ENCODE results near the gene HEATR9. TPM values are rescaled to one million over a fixed set of nuclear protein-coding genes. Genes with fewer than 3 reads are reported as not detected.

Gene HEATR9
- total and polyA plus RNA-seq, 5 donors, result not detected

GRCh38 chr17:35875072-35875799 lies 6.5 kb upstream of the HEATR9 start:
- H3K4me1 ChIP-seq (ENCODE audit: control insufficient read depth, insufficient read depth, low read length), result peaks cover 2% of the 10 kb centered on the region
- WGBS, result 47% methylated on average over 5 of the region's 5 CpGs
- no peak for DNase-seq
- peak; percentile 50 to 52 for ATAC-seq
- H3K27me3 ChIP-seq (ENCODE audit: control insufficient read depth, insufficient read depth), result no peaks in the 10 kb centered on the region
- H3K27ac ChIP-seq (ENCODE audit: low read length), result no peak overlapping the region
- H3K4me3 ChIP-seq (ENCODE audit: low read length), result no peak overlapping the region
- intact Hi-C loops (cut with DNase I), result no loop called here
- no peaks in the 10 kb centered on the region for H3K9me3 ChIP-seq (ENCODE audit: control insufficient read depth, low read length)

DNA sequence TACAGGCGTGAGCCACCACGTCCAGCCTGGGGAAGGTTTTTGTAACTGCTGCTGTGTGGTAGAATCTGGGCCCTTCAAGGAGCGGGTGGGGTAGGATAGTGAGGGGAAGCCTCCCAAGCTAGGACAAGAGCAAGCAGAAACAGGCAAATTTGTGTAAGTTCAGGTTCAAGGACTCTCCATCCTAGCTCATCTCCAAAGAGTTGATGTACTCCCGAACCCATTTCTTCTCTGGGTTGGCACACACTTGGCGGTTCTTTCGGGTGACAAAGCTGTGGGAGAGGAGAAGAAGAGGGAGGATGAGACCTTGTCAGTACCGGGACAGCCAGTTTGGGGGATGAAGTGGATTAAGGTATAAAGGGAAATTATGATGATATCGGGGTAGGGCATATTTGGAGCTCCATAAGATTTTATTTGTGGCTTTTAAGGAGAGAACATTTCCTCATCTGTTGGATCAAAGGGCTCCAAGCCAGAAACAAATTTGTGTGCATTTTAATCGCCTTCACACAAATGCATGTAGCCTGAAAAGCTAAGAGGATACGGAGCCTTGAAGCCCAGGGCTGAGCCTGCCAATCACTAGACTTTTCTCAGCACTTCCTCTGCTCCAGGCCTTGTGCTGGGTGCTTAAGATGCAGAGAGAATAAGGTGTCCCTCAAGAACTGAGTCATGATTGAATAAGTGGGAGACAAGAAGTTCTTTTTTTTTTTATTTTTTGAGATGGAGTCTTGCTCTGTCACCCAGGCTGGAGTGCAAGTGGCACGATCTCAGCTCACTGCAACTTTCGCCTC lies 3.7 kb upstream of the HEATR9 start:
- Histone ChIP-seq H3K27ac (ENCODE audit: low read length) (no peak overlapping the region), H3K4me1 (ENCODE audit: control insufficient read depth, insufficient read depth, low read length) (no peaks in the 10 kb centered on the region), H3K9me3 (ENCODE audit: control insufficient read depth, low read length) (no peaks in the 10 kb centered on the region), H3K27me3 (ENCODE audit: control insufficient read depth, insufficient read depth) (no peaks in the 10 kb centered on the region), H3K4me3 (ENCODE audit: low read length) (no peak overlapping the region)
- WGBS, result 95% methylated on average over 12 of the region's 12 CpGs
- ATAC-seq, result no peak
- intact Hi-C loops (cut with DNase I), result no loop called here
- DNase-seq, result no peak

- DNase-seq (no peak), ATAC-seq (peak; percentile 65 to 84)
- Histone ChIP-seq H3K9me3 (ENCODE audit: control insufficient read depth, low read length) (no peaks in the 10 kb centered on the region), H3K27ac (ENCODE audit: low read length) (no peak overlapping the region), H3K4me3 (ENCODE audit: low read length) (no peak overlapping the region), H3K4me1 (ENCODE audit: control insufficient read depth, insufficient read depth, low read length) (peaks cover 2% of the 10 kb centered on the region), H3K27me3 (ENCODE audit: control insufficient read depth, insufficient read depth) (no peaks in the 10 kb centered on the region)
- intact Hi-C loops (cut with DNase I), result no loop called here
- whole genome bisulfite sequencing, result 54% methylated on average over 8 of the region's 8 CpGs
These were observed 2.5 kb upstream of the HEATR9 start for GRCh38 chr17:35870906-35871819.

DNA sequence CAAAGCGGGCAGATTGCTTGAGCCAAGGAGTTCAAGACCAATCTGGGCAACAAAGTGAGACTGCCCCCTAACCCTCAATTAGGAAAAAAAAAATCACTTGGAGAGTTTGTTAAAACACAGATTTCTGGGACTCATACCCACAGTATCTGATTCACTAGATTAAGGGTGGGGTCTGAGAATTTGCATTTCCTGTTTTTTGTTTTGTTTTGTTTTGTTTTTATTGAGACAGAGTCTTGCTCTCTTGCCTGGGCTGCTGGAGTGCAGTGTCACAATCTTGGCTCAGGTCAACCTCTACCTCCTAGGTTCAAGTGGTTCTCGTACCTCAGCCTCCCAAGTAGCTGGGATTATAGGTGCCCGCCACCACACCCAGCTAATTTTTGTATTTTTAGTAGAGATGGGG lies 1.1 kb downstream of the HEATR9 start:
- Histone ChIP-seq H3K4me3 (ENCODE audit: low read length) (no peak overlapping the region), H3K4me1 (ENCODE audit: control insufficient read depth, insufficient read depth, low read length) (peaks cover 2% of the 10 kb centered on the region), H3K27me3 (ENCODE audit: control insufficient read depth, insufficient read depth) (no peaks in the 10 kb centered on the region), H3K9me3 (ENCODE audit: control insufficient read depth, low read length) (no peaks in the 10 kb centered on the region), H3K27ac (ENCODE audit: low read length) (no peak overlapping the region)
- no peak for DNase-seq
- intact Hi-C loops (cut with DNase I), result no loop called here
- no peak for ATAC-seq
- WGBS, result 98% methylated on average over 3 of the region's 3 CpGs

GRCh38 chr17:35866341-35866950 lies 2.2 kb downstream of the HEATR9 start:
- Histone ChIP-seq H3K9me3 (ENCODE audit: control insufficient read depth, low read length) (no peaks in the 10 kb centered on the region), H3K4me3 (ENCODE audit: low read length) (no peak overlapping the region), H3K27me3 (ENCODE audit: control insufficient read depth, insufficient read depth) (no peaks in the 10 kb centered on the region), H3K4me1 (ENCODE audit: control insufficient read depth, insufficient read depth, low read length) (peaks cover 2% of the 10 kb centered on the region), H3K27ac (ENCODE audit: low read length) (no peak overlapping the region)
- WGBS, result 97% methylated on average over 1 of the region's 1 CpG
- DNase-seq, result no peak
- ATAC-seq, result no peak
- intact Hi-C loops (cut with DNase I), result no loop called here

DNA sequence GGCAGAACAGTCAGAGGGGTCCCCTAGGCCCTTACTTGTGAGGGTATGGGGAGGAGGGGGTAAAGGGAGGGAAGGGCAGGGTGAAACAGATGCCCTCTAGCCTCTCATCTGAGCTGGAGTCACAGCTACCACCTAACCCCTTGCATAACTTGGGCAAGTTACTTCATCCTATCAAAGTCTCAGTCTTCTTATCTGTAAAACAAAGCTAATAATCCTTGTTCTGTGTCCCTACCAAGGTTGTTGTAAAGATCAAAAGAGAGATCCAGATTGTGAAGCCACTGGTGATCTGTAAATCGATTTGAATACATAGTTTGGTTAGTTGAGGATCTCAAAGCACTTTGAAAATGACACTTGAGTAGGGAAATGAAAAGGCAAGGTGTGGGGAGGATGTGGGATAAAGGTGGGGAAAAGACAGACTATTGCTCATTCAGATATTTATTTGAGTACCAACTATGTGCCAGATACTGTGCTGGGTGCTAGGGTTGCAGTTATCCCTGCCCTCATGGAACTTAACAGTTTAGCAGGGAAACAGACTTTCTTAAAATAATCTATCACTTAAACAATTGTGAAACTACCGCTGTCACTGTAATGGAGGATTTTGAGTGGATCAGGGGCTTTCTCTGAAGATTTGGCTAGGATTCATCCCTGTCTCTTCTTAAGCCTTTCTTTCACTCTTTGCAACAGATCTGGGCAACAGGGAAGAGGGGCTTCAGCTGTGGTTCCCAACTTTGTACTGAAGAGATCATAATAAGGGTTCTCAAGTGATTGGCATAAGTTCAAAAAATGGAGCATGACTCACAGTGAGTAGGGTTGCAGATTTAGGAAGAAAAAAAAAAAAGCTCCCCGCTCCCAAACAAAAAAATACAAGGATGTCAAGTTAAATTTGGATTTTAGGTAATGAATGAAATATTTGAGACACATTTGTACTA lies 3.0 kb downstream of the HEATR9 start:
- DNase-seq (no peak), ATAC-seq (no peak)
- 78% methylated on average over 3 of the region's 3 CpGs for WGBS
- H3K4me1 ChIP-seq (ENCODE audit: control insufficient read depth, insufficient read depth, low read length), result peaks cover 2% of the 10 kb centered on the region
- intact Hi-C loops (cut with DNase I), result no loop called here
- H3K27me3 ChIP-seq (ENCODE audit: control insufficient read depth, insufficient read depth), result no peaks in the 10 kb centered on the region
- no peak overlapping the region for H3K4me3 ChIP-seq (ENCODE audit: low read length)
- no peaks in the 10 kb centered on the region for H3K9me3 ChIP-seq (ENCODE audit: control insufficient read depth, low read length)
- no peak overlapping the region for H3K27ac ChIP-seq (ENCODE audit: low read length)

GRCh38 chr17:35864853-35865252 lies 3.8 kb downstream of the HEATR9 start:
- Histone ChIP-seq H3K27ac (ENCODE audit: low read length) (no peak overlapping the region), H3K27me3 (ENCODE audit: control insufficient read depth, insufficient read depth) (no peaks in the 10 kb centered on the region), H3K9me3 (ENCODE audit: control insufficient read depth, low read length) (no peaks in the 10 kb centered on the region), H3K4me1 (ENCODE audit: control insufficient read depth, insufficient read depth, low read length) (peaks cover 2% of the 10 kb centered on the region), H3K4me3 (ENCODE audit: low read length) (no peak overlapping the region)
- intact Hi-C loops (cut with DNase I), result no loop called here
- WGBS, result 78% methylated on average over 7 of the region's 7 CpGs
- peak in 1 of 2 donors; percentile 25 for ATAC-seq
- DNase-seq, result no peak

DNA sequence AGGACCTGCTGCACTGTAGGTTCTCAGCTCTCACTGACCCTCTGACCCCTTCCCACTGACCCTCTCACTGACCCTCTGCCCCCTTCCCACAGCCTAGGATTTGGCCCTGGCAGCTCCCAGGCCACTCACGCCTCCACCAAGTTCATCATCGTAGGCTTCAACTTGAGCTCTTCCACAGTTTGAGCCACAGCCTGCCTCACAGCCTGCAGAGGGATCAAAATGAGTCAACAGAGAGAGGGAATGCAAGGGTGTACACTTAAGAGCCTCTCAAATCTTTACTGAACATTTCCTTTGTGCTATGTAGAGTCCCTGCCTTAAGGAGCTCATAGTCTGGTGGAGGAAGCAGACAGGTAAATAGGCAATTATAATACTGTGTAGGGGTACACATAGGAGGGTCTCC lies 12.1 kb downstream of the HEATR9 start:
- WGBS, result 100% methylated on average over 2 of the region's 2 CpGs
- H3K4me3 ChIP-seq (ENCODE audit: low read length), result no peak overlapping the region
- H3K9me3 ChIP-seq (ENCODE audit: control insufficient read depth, low read length), result no peaks in the 10 kb centered on the region
- no peaks in the 10 kb centered on the region for H3K27me3 ChIP-seq (ENCODE audit: control insufficient read depth, insufficient read depth)
- H3K27ac ChIP-seq (ENCODE audit: low read length), result no peak overlapping the region
- no peak for DNase-seq
- intact Hi-C loops (cut with DNase I), result no loop called here
- ATAC-seq, result no peak
- H3K4me1 ChIP-seq (ENCODE audit: control insufficient read depth, insufficient read depth, low read length), result no peaks in the 10 kb centered on the region

DNA sequence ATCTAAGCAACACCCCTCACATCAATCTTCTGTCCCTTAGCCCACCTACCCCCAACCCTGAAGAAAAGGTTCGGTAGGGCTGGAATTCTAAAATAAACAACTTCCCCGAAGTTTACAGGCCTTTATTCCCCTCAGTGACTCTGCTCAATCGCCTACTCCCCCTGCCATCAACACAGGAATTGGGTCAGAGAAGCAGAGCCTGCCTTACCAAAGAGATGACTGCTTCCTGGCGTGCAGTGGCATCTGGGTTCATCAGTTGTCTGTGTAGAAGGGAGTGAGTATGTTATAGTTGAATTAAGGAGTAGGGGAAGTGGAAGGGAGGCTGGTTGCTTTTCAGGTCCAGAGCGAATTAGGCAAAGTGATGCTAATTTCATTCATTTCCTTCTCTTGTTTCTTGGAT lies 12.7 kb downstream of the HEATR9 start:
- intact Hi-C loops (cut with DNase I), result no loop called here
- no peak for DNase-seq
- Histone ChIP-seq H3K27ac (ENCODE audit: low read length) (no peak overlapping the region), H3K9me3 (ENCODE audit: control insufficient read depth, low read length) (no peaks in the 10 kb centered on the region), H3K27me3 (ENCODE audit: control insufficient read depth, insufficient read depth) (no peaks in the 10 kb centered on the region), H3K4me1 (ENCODE audit: control insufficient read depth, insufficient read depth, low read length) (no peaks in the 10 kb centered on the region), H3K4me3 (ENCODE audit: low read length) (no peak overlapping the region)
- WGBS, result 74% methylated on average over 5 of the region's 5 CpGs
- no peak for ATAC-seq
